Hematopoietic multipotent progenitor cell treated with erythropoietin and hydrocortisone succinate and interleukin-3 and kit ligand, for 4 days (in vitro differentiated cells): ENCODE results near the gene CLIC6.
A peak's percentile ranks its signal among the peaks of the same experiment; 100 is the strongest.

ENCODE experiments used
- DNase-seq: peaks from one replicate; pipeline ENCODE4 v3.0.0-alpha.2; 2015

Gene CLIC6

DNA sequence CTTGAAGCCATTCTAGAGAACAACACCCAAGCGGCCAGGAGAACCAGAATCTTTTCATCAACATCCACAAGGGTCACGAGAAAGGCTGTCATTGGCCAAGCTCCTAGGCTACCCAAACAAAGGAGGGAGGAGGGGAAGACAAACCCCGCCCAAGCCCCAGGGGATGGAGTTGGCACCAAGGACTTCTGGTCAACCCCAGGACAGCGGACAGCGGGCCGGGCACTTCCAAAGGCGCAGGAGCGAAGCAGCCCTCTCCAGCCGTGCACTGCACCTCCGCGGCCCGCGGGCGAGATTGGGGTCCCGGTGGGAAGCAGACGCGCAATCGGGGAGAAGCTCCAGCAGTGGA is at the start of gene CLIC6:
TSS of gene CLIC6 (plus strand) at position 192 of the 346 bp plus-strand sequence. CDS start 395 bp downstream, outside the sequence.
- DNase-seq = no peak

DNA sequence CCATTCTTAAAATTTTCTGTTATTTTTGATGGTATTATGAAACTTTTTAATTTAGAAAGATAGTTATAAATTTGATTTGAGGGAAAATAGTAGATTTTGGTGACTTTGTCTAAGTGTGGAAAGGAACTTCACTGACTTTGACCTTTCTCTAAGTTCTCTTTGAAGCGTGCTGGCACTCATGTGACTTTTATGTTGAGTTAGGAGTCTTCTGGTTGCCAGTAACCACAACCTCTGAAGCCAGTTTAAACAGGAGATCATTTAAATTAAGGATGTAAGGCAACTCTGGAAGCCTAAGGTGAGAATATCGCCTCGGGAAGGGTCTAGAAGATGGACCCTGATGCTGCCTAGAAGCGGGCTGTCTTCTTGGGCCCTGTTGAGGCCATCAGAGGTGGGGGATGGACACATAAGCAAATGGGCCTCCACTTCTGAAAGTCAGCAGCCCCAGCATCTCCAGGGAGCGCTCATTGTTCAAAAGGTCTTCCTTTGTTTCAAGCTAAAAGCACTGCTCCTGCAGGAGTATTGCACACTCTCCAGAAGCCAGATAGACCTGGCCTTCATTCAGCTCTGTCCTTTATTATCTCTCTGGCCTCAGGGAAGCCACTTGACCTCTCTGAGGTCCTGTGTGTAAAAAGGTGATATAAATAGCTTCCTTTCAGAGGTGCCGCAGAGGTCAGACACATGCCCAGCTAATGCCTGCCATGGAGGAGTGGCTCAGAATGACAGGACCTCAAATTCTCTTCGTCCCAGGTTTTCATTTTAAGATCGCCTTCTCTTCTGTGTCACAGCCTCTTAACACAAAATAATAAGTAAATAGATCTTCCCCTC is 48.7 kb upstream of the CLIC6 start:
- DNase-seq = no peak

DNA sequence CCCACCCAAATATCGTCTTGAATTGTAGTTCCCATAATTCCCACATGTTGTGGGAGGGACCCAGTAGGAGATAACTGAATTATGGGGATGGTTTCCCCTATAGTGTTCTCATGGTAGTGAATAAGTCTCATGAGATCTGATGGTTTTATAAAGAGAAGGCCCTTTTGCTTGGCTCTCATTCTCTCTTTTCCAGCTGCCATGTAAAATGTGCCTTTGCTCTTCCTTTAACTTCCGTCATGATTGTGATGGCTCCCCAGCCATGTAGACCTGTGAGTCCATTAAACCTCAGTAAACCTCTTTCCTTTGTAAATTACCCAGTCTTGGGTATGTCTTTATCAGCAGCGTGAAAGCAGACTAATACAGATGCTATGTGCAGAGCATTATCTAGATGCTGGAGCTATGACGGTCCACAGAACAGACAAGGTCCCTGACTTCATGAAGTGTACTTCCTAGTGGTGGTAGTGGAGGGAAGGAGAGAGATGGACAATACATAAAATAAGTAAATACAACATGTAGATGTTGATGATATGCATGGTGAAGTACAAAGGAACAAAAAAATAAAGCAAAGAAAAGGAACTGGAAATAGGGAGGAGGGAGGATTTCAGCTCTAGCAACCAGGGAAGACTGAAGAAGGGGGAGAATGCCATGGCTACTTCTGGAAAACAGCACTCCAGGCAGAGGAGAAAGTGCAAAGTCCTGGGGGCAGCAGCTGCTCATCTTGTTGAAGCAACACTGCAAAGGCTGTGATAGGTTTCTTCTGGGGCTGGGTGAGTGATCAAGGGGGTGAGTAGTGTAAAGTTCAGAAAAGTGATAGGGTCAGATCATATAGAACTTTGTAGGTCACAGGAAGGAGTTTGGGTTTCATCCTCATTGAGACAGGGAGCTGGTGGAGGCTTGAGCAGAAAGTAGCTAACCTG is 47.1 kb upstream of the CLIC6 start:
- no peak for DNase-seq

DNA sequence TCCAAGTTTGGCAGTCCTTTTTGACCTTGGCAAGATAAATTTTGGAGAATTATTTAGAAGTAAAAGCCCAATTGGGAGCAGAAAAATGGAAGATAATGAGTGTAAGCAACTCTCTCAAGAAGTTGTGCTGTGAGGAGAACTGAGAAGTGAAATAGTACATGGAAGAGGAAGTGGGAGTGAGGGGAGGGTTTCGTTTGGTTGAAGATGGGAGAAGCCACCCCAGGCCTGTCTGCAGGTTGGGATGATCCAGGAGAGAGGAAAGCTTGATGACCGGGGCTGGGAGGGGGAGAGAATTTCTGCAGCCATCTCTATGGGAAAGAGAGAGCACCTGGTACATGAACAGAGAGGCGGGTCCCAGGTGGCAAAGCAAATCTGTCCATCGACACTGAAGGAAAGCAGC is 45.3 kb upstream of the CLIC6 start:
- no peak for DNase-seq

DNA sequence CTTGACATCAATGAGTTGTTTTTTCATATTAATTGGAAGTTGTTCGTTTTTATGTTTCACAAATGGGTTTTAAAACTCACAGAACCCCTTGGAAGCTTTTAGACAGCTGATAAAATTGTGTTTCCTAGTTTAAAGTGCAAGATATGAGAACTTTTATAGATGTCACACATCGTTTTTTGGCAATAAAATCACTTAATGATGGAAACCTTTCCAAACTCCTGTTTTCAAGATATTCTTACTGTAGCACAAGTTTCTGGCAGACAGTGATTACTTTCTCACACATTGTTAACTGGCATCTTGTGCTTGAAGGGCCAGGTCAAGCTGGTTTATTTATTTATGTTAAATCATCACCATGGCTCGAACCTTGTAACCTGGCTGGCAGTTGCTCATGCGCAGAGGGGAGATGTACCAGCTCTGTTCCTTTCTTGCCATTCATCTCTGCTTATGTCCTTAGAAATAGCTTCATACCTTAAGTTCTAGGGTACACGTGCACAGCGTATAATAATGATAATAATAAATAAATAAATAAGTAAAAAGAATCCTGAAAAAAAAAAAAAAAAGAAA is 43.7 kb upstream of the CLIC6 start:
- DNase-seq = no peak

DNA sequence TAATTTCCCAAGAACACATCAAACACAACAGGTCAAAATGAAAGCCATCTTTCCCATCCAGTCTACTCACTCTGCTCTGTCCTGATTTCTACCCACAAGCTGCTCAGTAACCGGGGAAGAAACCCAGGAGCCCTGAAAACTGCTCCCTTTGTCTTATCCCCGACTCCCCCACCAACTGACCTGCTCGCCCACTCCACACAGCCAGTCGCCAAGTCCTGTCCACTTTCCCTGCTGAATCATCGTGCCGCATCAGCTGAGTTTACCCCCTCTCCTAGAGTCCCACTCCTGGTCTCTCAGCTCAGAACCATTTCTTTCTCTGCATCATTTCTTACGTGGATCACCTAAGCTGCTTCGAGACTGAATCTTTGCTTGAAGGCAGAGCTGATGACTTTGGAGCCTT is 42.7 kb upstream of the CLIC6 start:
- DNase-seq = no peak

DNA sequence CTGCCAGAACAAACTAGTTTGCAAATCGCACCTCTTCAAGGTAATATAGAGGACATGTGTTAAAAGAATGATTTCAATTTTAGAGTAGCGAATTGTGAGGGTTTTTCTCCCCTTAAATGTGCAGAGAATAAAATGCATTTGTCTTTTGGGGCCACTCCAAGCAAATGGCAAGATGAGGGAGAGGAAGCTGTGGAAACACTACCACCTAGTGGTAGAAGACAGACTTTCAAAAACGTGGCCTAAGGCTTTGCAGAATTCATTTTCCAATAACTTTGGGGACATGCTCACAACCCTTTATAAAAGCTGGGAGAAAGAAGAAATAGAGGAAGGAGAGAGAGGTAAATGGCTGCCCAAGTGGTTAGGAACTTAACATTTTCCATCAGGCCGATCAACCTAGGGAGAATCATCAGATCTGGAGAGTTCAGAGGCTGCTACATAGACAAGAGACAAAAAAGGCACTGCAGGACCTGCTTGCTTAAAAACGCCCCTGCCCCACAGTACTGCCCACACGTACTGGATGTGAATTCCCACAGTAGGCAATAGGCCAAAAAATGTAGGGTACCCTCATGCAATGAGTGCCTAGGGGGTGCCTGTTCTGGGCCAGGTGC is 38.2 kb upstream of the CLIC6 start:
- DNase-seq = peak; percentile 79

DNA sequence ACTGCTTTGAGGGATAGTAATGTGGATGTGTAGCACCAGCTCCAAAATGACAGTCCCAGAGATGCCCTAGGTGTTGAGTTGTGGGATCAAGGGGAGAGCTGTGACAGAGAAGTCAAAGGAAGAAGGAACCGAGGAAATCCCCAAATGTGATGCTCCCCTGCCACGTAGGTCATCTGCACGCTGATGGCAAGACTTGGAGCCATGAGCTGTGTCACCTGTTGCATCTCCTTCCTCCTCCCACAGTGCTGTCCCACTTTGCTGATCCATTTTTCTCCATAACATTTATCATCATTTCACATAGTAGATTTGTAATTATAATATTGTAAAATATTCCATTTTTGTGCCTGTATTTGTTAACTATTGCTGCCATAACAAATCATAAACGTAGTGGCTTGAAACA is 36.3 kb upstream of the CLIC6 start:
- no peak for DNase-seq

DNA sequence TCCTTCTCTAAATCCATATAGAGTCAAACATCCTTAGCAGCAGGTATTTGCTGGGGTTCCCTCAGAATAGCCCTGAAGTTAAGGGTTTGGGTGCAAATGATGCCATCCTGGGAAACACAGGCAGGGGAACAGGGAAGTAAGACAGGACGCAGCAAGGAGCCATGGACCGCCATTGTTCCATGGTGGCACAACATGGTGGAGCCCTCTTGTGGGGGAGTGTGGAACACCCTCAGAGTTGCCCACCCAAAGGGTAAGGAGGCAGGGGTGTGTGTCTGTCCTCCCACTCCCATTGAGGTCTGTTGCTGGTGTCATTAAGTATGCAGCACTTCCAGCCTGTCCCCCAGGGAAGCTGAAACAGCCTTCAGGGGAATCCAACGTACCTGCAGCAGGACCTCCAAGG is 33.5 kb upstream of the CLIC6 start:
- no peak for DNase-seq

DNA sequence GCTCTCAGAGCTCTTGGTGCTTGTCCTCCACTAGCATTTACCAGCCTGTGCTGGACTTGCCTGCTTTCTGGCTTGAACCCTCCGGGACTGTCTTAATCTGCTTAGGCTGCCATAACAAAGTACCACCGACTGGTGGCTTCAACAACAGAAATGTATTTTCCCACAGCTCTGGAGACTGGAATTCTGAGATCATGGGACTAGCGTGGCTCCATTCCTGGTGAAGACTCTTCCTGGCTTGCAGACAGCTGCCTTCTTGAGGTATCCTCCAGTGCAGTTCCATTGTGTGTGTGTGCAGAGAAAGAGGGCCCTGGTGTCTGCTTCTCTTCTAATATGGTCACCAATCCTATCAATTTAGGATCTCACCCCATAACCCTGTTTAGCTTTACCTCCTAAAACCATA is 31.8 kb upstream of the CLIC6 start:
- DNase-seq = no peak

DNA sequence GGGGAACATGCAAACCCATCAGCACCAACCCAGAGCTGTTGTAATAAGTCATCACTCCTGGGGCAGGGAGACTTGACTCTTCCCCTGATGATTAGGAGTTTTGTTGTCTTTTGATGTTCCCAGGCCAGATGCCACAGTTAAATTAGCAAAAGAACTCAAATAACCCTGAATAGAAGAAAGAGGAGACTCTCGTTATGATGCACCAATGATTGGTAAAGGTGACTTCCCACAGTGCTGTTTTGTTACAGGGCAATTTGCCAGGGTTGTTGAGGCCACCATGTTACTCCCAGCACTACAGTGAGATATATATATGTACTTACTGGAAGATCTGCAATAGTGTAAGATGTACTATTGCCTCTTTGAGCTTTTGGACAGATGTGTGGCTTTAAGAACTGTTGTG is 29.5 kb upstream of the CLIC6 start:
- no peak for DNase-seq

DNA sequence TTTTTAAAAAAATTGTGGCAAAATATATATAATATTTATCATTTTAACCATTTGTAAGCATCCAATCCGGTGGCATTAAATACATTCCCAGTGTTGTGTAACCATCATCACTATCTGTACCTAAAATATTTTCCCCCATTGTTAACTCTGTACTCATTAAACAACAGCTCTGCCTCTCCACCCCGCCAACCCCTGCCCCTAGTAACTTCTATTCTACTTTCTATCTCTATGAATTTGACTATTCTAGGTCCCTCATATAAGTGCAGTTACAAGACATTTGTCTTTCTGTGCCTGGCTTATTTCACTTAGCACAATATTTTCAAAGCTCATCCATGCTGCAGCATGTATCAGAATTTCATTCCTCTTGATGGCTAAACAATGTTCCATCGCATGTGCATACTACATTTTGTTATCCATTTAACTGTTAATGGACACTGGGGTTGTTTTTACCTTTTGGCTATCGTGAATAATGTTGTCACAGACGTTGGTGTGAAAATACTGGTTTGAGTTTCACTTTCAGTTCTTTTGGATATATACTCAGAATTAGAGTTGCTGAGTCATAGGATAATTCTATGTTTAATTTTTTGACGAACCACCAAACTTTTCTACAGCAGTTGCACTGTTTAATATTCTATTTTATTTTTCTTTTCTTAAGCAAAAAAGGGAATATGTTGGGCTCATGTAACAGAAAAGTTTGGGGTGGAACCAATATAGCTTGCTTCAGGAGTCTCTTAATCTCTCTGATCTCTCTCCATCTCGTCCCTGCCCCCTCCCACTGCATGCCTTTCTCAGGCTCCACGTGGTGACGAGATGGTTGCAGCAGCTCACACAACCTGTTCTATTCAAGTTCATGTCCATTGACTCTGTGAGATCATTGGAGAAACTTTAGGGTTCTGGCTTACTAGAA is 28.7 kb upstream of the CLIC6 start:
- peak; percentile 52 for DNase-seq

DNA sequence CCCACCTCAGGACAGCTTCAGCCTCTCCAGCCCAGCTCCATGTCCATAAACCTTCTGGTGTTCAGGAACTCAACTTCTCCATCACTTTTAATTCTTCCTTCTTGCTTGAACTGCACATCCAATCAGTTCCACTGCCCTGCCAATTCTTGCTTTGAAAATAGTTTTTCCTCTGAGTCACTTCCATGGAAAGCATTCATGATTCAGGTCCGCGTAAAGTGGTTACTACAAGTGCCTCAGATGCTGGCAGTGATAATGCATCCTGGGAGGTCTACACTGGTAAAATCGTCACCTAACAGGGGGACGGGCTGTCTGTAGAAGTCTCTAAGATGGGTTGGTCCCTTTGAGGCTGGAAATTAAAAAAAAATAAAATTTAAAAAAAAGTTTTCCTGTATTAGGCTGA is 27.9 kb upstream of the CLIC6 start:
- DNase-seq = no peak

DNA sequence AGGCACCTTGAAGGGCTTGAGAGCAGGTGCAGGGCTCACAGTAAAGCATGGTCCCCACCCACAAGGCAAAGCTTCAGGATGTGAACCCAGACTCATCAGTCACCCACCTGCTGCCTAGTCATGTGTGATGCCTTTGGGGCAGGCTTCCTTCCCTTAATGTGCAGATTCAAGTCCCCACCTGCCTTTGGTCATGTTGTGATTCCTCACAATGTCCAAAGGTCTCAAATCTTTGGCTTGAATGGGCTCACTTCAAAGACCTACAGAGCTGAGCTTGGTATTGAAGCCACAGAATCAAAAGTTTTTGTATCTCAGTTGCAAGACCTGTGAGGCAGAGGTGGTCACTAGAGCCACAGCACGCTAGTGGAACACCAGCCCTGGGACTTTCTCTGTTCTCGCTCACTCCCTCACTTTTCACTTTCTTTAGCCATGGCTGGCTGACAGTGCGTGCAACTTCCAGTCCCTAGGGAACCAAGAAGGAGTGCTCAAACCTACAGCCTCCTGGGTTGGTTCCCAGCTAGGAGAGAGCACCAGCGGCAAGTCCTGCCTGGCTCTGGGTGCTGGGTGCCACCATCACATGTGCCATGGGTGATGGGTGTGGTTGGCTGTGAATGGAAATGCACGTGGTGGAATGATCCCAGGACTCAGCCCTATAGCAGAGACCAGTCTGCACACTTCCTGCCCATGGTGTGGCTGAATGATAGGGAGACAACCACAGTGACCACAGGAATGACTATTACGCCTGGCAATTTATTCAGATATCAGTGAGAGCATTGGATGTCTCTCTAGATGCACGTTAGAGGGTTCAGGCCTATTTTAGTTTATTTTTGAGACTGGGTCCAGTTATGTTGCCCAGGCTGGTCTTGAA is 26.4 kb upstream of the CLIC6 start:
- DNase-seq = peak; percentile 88

DNA sequence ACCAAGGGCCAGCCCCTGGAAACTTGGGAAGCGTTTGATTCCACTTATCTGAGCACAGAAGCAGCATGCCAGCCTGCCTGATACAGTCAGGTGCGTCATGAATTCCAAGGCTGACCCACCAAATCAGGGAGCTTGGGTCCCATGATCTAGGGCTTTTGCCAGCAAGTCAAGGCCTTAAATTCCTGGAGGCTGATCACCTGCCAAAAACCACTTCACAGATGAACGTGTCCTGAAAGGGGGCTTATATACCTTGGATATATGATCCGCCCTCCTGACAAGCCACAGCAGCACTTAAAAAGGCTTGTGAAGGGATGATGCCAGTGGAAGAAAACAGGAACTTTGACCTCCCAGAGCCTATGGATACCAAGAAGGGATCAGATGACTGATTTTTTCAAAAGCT is 24.0 kb upstream of the CLIC6 start:
- no peak for DNase-seq

DNA sequence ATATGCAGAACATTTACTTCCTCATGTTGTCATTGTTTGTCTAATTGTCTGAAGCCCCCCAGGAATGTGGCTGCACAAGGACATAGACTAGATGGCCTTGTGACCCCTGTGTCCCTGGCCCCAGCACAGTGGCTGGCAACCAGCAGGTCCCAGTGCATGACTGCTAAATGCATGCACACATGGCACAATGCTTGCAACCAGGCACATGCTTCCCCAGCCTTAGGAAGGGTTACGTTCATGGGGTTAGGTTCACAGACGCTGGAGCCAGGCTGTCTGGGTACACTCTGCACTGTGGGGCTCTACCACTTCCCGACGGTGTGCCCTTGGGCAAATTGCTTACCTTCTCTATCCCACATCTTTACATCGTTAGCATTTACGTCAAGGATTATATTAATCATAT is 21.2 kb upstream of the CLIC6 start:
- no peak for DNase-seq

DNA sequence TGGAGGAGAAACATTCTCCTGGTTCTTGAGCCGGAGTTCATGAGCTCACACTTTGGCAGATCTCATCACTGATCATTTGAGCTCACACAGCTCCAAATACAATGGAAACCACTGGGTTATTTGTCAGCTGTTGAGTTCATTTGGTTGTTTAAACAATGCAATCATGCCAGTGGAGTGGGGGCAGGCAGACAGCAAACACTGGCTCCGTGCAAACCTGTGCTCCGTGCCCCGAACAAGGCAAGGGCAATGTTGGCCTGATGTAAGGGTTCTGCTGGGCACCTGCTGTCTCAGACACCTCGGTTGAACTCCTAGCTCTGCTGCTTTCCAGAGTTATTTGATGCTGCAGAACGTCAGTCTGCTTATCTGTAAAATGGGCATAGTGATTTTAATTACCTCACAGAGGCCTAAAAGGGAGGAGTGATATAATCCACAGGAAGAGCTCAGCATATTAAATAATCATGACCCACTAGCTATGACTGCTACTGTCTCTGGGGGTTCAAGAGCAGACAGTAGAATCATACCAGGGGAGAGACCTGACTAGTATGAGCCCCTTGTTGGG is 20.0 kb upstream of the CLIC6 start:
- no peak for DNase-seq

DNA sequence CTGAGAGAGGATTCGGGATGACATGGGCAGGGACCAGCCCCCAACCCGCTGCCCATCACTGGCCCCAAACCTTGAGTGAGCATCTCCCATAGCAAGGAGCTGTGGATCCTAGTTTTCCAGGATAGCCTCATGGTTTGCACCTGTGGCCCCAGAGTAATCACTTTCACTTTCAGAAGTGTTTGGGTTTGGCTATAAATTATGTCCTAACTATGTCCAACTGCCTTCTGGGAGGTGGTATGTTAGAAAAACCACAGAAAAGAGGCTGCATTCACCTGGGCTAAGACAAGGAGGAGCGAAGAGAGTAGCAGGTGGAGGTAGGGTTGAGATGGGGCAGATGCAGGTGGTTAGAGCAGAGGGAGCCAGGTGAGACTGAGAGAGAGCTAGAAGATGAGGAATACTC is 19.4 kb upstream of the CLIC6 start:
- no peak for DNase-seq

DNA sequence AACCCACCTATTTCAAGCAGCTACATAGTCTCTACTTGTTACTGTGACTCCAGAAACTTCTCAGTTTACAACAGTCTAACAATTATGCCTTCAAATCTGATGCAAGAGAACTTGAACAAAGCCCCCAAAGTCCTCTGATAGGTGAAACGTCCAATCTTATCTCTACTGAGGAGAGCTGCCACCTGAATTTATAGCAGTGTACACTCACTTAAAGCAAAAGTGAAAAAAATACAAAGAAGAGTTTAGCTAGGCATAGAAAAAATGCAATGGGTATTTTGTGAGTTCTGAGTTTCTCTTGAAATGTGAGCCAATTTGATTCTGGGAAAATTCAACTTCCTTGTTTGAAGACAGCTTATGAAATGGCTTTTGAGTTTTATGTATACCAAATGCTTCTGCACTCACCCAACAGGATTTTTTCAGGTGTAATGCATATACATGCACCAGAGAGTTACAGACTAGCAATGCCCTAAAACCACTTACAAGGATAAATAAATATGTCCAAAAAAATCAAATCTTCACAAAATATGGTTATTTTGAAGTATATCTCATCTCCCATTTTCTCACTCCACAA is 17.8 kb upstream of the CLIC6 start:
- DNase-seq = no peak

DNA sequence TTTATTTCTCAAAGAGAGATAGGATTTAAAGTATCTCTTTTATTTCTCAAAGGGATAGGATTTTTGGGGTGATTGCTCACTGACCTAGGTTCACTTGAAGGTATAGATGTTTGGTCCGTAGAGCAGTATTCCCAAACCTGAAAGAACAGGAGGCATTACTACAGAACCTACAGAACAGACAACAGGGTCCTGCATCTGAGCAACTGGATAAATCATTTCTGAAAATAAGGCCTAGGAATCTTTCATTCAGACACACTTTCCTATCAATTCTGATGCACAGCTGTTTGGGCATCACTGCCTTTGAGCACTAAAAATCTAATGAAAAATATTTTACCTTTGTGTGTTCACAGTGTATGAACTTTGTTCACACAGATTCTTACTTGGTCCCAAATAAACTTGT is 17.2 kb upstream of the CLIC6 start:
- no peak for DNase-seq

DNA sequence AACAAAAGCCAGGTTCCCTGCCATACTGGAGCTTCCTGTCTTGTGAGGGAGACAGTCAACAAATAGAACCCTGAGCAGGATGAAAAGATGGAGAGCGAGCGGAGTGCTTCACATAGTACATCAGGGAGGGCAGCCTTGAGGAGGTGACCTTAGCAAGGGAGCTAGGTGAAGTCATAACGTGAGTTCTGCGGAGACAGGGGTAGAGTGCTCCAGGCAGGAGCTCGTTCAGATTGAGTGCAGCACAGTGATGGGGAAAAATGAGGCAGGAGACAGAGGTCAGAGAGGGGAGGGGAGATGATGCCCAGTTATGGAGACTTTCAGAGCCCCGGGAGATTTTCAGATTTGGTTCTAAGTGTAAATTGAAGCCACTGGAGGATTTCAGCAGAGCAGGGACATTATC is 15.3 kb upstream of the CLIC6 start:
- no peak for DNase-seq
